Adrenal gland (tissue), 5 donors: ENCODE measurements around the gene CPN1.

Experiments
- POLR2A ChIP-seq, 2 donors: fragments of 450-650 bp; IDR thresholded peaks; one replicate each; pipeline ENCODE4 v1.6.1; 2017; ENCODE audit warnings: antibody characterized with exemption in 2 of 2, mild to moderate bottlenecking in 2 of 2, moderate library complexity in 1 of 2
- TF ChIP-seq, protein P1 (sequence below), 6 experiments: fragments of 450-650 bp in 4 of 6; fragments of 200-600 bp in 2 of 6; sonication (generic) in 1 of 6; IDR thresholded peaks; 1 replicate in 5 of 6; 2 replicates in 1 of 6; pipeline versions ENCODE4 v1.5.1 to v1.8.0; 2016 to 2021; ENCODE audit warnings: antibody characterized with exemption in 6 of 6, mild to moderate bottlenecking in 2 of 6, moderate library complexity in 1 of 6
- donor health status: DM: no; HTN: no; CAD: no.

- TF ChIP-seq, protein P1, sequence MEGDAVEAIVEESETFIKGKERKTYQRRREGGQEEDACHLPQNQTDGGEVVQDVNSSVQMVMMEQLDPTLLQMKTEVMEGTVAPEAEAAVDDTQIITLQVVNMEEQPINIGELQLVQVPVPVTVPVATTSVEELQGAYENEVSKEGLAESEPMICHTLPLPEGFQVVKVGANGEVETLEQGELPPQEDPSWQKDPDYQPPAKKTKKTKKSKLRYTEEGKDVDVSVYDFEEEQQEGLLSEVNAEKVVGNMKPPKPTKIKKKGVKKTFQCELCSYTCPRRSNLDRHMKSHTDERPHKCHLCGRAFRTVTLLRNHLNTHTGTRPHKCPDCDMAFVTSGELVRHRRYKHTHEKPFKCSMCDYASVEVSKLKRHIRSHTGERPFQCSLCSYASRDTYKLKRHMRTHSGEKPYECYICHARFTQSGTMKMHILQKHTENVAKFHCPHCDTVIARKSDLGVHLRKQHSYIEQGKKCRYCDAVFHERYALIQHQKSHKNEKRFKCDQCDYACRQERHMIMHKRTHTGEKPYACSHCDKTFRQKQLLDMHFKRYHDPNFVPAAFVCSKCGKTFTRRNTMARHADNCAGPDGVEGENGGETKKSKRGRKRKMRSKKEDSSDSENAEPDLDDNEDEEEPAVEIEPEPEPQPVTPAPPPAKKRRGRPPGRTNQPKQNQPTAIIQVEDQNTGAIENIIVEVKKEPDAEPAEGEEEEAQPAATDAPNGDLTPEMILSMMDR (IDR thresholded peaks at IDR 0.05): no peak
- TF ChIP-seq POLR2A (IDR thresholded peaks at IDR 0.05): no peak
These were observed 27.8 kb downstream of the CPN1 start for GRCh38 chr10:100053686-100054460.
